NCI-H345 treated with DMSO at 0.1 percent for 48 hours (cell line): ENCODE results near the gene SRGN.
"Not testable (repeated sequence)": the region's sequence is repeated elsewhere in the genome, so short reads cannot be mapped to it uniquely, and the experiment has no call there.

Source experiments
- DNase-seq: peaks from one replicate; lab custom pipeline; 2025; ENCODE audit not compliant: unreplicated experiment; lab: John Stamatoyannopoulos, UW

The SRGN gene

DNA sequence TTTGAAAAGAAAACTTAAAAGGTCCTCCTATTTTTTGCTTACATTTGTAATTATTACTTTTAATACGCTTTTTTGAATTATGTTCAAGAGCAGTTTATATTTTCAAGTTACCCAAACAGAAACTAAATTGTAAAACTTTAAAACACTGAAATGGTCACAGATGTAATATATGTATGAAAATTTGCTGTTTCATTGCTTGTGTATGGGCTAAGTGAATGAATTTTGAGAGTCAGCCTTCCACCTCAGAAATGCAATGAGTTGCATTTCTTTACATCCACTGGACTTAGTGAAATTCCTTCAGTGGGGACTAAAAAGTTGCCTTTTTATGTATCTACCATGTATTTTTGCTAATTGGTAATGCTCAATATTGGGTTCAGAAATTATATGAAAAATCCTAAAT is 37.7 kb downstream of the SRGN start:
- no peak for DNase-seq

DNA sequence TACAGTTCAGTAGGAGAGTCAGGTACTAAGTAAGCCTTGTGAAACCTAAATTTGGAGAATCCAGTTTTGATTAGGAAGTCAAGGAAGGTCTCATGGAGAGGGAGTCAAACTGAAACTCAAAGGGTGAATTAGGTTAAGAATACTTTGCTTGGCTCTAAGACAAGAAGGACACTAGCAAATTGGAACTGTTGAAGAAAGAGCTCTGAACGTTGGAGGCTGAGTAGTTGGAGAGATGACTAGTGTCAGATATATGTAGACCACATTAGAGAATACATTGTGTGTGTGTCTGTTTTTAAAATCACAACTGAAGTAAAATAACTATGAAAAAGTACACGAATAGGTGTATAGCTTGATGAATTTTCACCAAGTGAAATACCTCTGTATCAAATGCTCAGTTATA is 42.3 kb downstream of the SRGN start:
- DNase-seq: no peak

DNA sequence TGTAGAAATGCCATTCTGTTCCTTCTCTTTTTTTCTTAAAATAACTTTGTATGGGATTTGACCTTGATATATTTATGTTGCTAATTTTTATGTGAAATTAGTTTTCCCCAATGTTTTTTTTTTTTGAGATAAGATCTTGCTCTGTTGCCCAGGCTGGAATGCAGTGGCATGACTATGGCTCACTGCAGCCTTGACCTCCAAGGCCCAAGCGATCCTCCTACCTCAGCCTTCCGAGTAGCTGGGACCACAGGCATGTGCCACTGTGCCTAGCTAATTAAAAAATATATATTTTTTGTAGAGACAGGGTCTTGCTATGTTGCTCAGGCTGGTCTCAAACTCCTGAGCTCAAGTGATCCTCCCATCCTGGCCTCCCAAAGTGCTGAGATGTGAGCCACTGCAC is 52.1 kb downstream of the SRGN start:
- DNase-seq: no peak

DNA sequence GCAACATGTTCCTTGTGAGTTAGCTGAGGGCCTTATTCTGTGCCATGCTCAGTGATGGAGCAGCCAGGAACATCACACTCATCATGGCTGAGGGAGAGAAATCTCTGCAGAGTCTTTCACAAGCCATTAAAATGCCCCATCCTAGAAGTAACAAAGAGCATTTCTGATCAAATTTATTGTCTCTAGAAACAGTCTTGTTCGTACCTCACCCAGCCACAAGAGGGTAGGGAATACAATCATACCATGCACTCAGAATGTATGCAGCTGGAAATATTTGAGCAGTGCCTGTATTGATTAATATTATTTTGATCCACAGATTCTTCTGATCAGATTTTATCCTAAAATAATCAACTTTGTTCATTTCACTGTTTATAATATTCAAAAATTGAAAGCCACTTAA is 53.4 kb downstream of the SRGN start:
- no peak for DNase-seq

GRCh38 chr10:69142074-69142473 is 54.2 kb downstream of the SRGN start:
- DNase-seq: not testable (repeated sequence)

- DNase-seq: no peak
These were observed 55.1 kb downstream of the SRGN start for GRCh38 chr10:69142983-69143382.

- DNase-seq: no peak
These were observed 57.4 kb downstream of the SRGN start for GRCh38 chr10:69145329-69145728.

DNA sequence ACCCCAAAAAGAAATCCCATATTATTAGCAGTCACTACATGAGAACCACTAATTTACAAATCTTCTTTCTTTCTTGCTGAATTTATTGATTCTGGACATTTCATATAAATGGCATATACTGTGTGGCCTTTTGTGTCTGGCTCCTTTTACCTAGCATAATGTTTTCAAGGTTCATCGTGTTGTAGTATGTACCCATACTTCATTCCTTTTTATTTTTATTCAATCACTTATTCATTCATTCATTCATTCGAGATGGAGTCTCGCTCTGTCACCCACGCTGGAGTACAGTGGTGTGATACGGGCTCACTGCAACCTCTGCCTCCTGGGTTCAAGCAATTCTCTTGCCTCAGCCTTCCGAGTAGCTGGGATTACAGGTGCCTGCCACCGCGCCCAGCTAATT is 58.0 kb downstream of the SRGN start:
- DNase-seq: no peak

- DNase-seq: no peak
These were observed 58.9 kb downstream of the SRGN start for GRCh38 chr10:69146759-69147158.

DNA sequence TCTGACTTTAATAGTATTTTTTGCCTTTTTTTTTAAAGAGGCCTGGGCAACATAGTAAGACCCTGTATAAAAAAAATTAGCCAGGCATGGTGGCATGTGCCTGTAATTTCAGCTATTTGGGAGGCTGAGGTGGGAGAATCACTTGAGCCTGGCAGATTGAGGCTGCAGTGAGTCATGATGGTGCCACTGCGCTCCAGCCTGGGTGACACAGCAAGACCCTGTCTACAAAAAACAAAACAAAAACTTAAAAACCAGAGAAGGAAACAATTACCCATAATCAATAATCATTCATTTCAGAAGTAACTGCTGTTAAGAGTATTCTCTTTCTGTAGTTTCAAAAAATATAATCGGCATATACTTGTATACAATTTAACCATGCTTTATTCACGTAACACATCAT is 64.1 kb downstream of the SRGN start:
- DNase-seq: no peak

GRCh38 chr10:69153227-69153626 is 65.3 kb downstream of the SRGN start:
- no peak for DNase-seq
